GM21381 (cell line): ENCODE data around the gene SEC31B.
A peak's percentile ranks its signal among the peaks of the same experiment; 100 is the strongest.

Source experiments
- ATAC-seq: cut with Tn5 transposase; IDR thresholded peaks from one replicate; pipeline ENCODE4 v1.9.1; 2021; ENCODE audit warnings: mild to moderate bottlenecking, moderate library complexity; ENCODE audit not compliant: unreplicated experiment

Gene SEC31B

GRCh38 chr10:100498059-100498458, 21.6 kb downstream of the SEC31B start:
- ATAC-seq, result no peak

- ATAC-seq, result no peak
Observed at GRCh38 chr10:100496567-100496966, 23.1 kb downstream of the SEC31B start.

GRCh38 chr10:100490531-100490930, 29.1 kb downstream of the SEC31B start:
- ATAC-seq, result no peak

GRCh38 chr10:100489396-100489795, 30.3 kb downstream of the SEC31B start:
- ATAC-seq, result no peak

GRCh38 chr10:100487529-100487928, 32.1 kb downstream of the SEC31B start:
- no peak for ATAC-seq

GRCh38 chr10:100485801-100486495, 33.7 kb downstream of the SEC31B start:
- no peak for ATAC-seq

GRCh38 chr10:100485366-100485765, 34.3 kb downstream of the SEC31B start:
- ATAC-seq, result no peak

GRCh38 chr10:100483876-100484666, 35.6 kb downstream of the SEC31B start:
- ATAC-seq, result no peak

- no peak for ATAC-seq
Observed at GRCh38 chr10:100482834-100483185, 36.9 kb downstream of the SEC31B start.

- ATAC-seq, result peak; percentile 49
Observed at GRCh38 chr10:100482181-100482833, 37.4 kb downstream of the SEC31B start.

- ATAC-seq, result peak; percentile 98
Observed at GRCh38 chr10:100481462-100482081, 38.1 kb downstream of the SEC31B start.

GRCh38 chr10:100480002-100480401, 39.7 kb downstream of the SEC31B start:
- no peak for ATAC-seq

- ATAC-seq, result no peak
Observed at GRCh38 chr10:100479037-100479436, 40.6 kb downstream of the SEC31B start.

- no peak for ATAC-seq
Observed at GRCh38 chr10:100477970-100478369, 41.7 kb downstream of the SEC31B start.

GRCh38 chr10:100470367-100470766, 49.3 kb downstream of the SEC31B start:
- no peak for ATAC-seq

- ATAC-seq, result no peak
Observed at GRCh38 chr10:100469756-100470155, 49.9 kb downstream of the SEC31B start.

GRCh38 chr10:100468978-100469377, 50.7 kb downstream of the SEC31B start:
- ATAC-seq, result no peak

- ATAC-seq, result no peak
Observed at GRCh38 chr10:100468322-100468721, 51.3 kb downstream of the SEC31B start.

- no peak for ATAC-seq
Observed at GRCh38 chr10:100462709-100463108, 57.0 kb downstream of the SEC31B start, which contains the start of gene WNT8B. TSS of gene WNT8B (plus strand) at chr10:100463009. CDS start at chr10:100463169, 160 bp downstream.

GRCh38 chr10:100448951-100449350, 70.7 kb downstream of the SEC31B start:
- ATAC-seq, result no peak

GRCh38 chr10:100447663-100448062, 72.0 kb downstream of the SEC31B start:
- ATAC-seq, result no peak
